ENCODE results near the gene ZDBF2. TPM values are rescaled to one million over a fixed set of nuclear protein-coding genes. Genes with fewer than 3 reads are reported as not detected.

The ZDBF2 gene
- total RNA-seq, 1 donor from 2014 or later = 7.4 TPM

DNA sequence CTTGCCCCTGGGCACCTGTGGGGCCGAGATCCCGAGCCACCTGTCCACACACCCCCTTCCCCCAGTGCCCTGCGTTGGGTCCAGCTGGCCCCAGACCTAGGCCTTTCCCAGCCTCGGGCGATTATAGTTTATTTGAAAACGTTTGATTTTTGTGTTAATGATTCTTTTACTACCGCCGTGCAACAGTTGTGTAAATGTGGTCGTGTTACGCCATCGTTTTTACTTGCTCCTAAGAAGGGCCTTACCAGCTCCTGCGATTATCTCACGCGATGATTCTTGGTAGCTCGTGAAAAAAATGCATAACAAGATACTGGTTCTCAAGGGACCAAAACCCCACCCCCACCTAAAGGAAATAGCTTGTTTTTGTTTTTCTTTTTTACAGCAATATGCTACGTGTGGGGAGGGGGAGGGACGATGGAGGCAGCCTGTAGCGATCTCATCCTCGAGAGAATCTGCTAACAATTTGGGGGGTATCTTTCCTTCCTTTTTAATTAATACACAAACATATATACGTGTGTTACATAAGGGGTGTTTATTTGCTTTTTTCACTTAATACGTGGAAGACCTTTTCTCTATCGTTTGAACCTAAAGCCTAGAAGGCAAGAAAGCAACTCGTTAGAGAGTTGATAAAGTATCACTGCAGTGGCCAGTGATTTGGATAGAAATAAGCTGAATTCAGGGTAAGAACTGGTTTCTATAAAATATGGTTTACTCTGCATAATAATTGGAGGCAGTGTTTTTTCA, 1.0 kb downstream of the ZDBF2 start:
- Histone ChIP-seq H3K4me3 (ENCODE audit: low read depth, low read length) (peak overlapping the region; percentile 64), H3K36me3 (ENCODE audit: control insufficient read depth, insufficient read depth, low read length) (no peaks in the 10 kb centered on the region), H3K27me3 (ENCODE audit: control insufficient read depth, insufficient read depth, low read length) (peaks cover 10% of the 10 kb centered on the region)
- no peak for FAIRE-seq
- DNase-seq (ENCODE audit: low read depth) = peak; percentile 29
- TF ChIP-seq, protein P1, sequence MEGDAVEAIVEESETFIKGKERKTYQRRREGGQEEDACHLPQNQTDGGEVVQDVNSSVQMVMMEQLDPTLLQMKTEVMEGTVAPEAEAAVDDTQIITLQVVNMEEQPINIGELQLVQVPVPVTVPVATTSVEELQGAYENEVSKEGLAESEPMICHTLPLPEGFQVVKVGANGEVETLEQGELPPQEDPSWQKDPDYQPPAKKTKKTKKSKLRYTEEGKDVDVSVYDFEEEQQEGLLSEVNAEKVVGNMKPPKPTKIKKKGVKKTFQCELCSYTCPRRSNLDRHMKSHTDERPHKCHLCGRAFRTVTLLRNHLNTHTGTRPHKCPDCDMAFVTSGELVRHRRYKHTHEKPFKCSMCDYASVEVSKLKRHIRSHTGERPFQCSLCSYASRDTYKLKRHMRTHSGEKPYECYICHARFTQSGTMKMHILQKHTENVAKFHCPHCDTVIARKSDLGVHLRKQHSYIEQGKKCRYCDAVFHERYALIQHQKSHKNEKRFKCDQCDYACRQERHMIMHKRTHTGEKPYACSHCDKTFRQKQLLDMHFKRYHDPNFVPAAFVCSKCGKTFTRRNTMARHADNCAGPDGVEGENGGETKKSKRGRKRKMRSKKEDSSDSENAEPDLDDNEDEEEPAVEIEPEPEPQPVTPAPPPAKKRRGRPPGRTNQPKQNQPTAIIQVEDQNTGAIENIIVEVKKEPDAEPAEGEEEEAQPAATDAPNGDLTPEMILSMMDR (IDR thresholded peaks at IDR 0.05; ENCODE audit: insufficient read depth, low read length, severe bottlenecking) = no peak

DNA sequence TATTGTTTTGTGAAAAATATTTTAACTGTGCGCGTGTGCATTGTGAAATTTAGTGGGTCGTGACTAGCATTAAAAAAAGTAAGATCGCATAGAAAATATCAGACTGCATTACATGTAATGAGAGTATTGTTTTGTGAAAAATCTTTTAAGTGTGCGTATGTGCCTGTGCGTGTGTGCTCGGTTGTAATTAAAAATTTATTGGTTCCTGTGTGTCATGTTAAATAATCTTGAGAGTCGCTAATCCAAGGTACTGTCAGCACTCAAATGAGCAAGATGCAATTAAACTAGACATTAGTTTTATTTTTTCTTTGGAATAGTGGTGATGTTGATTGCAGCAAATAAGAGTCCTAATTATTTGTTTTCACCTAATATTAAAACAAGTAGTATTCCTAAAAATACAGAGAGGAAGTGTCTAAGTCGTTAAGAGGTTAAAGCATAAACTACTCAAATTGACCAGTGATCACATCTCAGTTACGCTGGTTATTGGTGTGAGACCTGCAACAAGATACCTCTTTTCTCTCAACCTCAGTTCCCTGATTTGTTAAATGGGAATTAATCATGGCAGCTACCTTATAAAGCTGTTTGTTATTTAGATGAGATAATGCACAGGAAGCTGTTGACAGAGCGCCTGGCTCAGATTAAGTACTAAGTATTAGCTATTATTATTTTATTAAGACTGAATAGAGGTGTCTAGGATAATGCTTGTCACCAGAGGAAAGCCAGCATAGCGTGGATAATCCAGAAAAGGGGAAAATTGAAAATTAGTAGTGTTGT, 1.9 kb downstream of the ZDBF2 start:
- FAIRE-seq (no peak), DNase-seq (ENCODE audit: low read depth) (no peak)
- H3K4me3 ChIP-seq (ENCODE audit: low read depth, low read length) = no peak overlapping the region
- no peaks in the 10 kb centered on the region for H3K36me3 ChIP-seq (ENCODE audit: control insufficient read depth, insufficient read depth, low read length)
- H3K27me3 ChIP-seq (ENCODE audit: control insufficient read depth, insufficient read depth, low read length) = peaks cover 10% of the 10 kb centered on the region
- TF ChIP-seq, protein P1 (IDR thresholded peaks at IDR 0.05; ENCODE audit: insufficient read depth, low read length, severe bottlenecking) = no peak

DNA sequence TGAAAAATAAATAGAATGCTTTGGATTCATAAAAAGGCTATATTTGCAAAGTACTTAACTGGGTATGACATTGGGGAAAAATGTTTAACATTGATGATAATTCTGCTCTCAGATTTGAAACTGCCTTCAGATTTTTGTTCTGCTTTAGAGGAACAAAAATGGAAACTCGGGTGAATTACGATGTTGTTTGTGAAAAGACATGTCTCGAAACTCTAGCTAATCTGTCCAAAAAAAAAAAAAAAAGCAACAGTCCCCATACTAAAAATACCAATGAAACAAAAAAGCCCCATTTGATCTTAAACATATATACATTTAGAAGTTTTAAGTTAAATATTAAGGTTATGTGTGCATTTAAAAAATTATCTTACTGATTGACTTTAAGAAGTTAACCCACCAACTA, 3.0 kb downstream of the ZDBF2 start:
- DNase-seq (ENCODE audit: low read depth) (no peak), FAIRE-seq (no peak)
- Histone ChIP-seq H3K4me3 (ENCODE audit: low read depth, low read length) (no peak overlapping the region), H3K27me3 (ENCODE audit: control insufficient read depth, insufficient read depth, low read length) (peaks cover 9% of the 10 kb centered on the region), H3K36me3 (ENCODE audit: control insufficient read depth, insufficient read depth, low read length) (no peaks in the 10 kb centered on the region)
- TF ChIP-seq, protein P1 (IDR thresholded peaks at IDR 0.05; ENCODE audit: insufficient read depth, low read length, severe bottlenecking) = no peak

DNA sequence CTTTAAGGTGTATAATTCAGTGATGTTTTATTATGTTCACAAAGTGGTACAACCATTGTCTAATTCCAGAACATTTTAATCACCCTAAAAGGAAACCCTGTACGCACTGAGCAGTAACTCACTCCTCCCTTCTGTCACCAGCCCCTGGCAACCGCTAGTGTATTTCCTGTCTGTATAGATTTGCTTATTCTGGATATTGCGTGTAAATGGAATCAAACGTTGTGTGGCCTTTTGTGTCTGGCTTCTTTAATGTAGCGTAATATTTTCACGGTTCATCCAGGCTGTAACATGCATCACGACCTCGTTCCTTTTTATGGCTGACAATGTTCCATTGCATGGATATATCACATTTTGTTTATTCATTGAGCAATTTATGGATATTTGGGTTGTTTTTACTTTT, 8.3 kb downstream of the ZDBF2 start:
- TF ChIP-seq, protein P1 (IDR thresholded peaks at IDR 0.05; ENCODE audit: insufficient read depth, low read length, severe bottlenecking) = no peak
- no peaks in the 10 kb centered on the region for H3K36me3 ChIP-seq (ENCODE audit: control insufficient read depth, insufficient read depth, low read length)
- no peaks in the 10 kb centered on the region for H3K27me3 ChIP-seq (ENCODE audit: control insufficient read depth, insufficient read depth, low read length)
- FAIRE-seq (no peak), DNase-seq (ENCODE audit: low read depth) (no peak)
- H3K4me3 ChIP-seq (ENCODE audit: low read depth, low read length) = no peak overlapping the region

DNA sequence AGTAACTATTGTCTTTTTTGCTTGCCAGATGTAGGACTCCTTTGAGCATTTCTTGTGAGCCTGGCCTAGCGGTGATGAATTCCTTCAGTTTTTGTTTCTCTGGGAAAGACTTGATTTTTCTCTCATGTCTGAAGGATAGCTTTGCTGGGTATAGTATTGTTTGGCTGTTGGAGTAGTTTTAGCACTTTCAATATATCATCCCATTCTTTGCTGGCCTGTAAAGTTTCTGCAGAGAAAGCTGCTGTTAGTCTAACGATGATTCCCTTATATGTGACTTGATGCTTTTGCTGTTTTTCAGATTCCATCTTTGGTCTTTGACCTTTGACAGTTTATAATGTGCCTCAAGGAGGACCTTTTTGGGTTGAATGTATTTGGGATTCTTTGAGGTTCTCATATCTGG, 12.7 kb downstream of the ZDBF2 start:
- FAIRE-seq = no peak
- Histone ChIP-seq H3K36me3 (ENCODE audit: control insufficient read depth, insufficient read depth, low read length) (peaks cover 1% of the 10 kb centered on the region), H3K27me3 (ENCODE audit: control insufficient read depth, insufficient read depth, low read length) (no peaks in the 10 kb centered on the region), H3K4me3 (ENCODE audit: low read depth, low read length) (no peak overlapping the region)
- no peak for DNase-seq (ENCODE audit: low read depth)
- TF ChIP-seq, protein P1 (IDR thresholded peaks at IDR 0.05; ENCODE audit: insufficient read depth, low read length, severe bottlenecking) = no peak
